Retina (tissue), 1 donor: ENCODE data around the gene NCKAP5.

Source experiments
- DNase-seq: peaks from one replicate; pipeline ENCODE4 v3.0.0-alpha.2; 2016

Gene NCKAP5

DNA sequence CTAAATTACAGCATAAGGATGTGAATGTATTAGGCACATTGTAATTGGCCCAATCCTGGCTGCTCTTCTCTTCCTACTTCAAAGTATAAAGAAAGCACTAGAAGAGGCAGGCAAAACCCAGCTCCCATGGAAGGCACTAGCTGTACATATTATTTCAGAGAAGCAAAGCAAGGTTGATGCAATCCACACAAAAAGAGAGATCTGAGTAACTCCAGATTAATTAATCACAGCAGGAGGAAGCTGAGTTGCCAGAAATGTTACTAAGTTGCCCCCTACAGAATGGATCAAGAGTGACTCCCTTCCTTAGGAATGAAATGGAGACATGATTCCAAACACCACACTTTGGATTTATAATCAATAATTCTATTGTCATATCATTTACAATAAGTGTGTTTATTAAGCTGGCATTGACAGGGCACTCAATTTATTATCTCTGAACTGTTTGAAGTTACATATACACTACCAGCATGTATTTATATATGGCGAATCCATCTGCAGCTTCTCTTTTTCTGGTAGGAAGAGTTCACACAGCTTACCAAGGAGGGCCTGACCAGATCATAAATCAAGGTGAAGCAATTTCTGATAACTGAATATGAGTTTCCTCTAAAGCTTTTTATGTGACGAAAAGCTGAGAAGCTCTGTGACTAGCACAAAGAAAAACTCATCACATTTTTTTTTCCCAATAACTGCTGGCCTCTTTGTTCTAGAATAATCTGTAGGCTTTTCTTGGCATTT is 505.2 kb downstream of the NCKAP5 start:
- no peak for DNase-seq

DNA sequence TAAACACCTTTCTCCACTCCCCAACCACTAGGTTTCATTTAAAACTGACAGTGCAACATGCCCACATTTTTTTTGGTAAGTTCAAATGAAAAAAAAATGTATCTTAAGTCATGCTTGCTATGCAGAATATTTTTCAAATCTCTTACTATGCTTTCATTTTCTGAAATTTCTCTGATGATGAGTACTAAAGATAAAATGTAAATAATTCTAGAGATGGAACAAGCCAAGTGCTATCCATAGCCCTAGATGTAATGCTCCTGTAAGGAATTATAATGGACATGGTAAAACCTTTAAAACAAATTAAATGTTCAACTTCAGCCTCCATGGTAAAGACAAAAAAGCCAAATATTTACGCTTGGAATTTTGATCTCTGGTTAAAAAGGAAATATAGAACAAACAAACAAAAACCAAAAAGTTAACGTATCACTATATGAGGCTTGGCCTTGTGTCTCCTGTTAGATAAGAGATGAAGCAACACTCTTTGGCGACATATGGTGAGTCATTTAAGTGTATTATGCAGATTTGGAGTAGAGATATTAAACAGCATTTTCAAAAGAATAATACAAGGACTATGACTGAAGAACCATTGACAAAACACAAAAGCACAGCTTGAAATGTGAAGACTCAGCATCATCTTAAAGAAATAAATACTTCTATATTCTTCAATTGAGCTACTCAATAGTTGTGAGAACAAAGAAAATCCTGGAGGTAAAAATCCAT is 506.2 kb downstream of the NCKAP5 start:
- DNase-seq, result no peak

DNA sequence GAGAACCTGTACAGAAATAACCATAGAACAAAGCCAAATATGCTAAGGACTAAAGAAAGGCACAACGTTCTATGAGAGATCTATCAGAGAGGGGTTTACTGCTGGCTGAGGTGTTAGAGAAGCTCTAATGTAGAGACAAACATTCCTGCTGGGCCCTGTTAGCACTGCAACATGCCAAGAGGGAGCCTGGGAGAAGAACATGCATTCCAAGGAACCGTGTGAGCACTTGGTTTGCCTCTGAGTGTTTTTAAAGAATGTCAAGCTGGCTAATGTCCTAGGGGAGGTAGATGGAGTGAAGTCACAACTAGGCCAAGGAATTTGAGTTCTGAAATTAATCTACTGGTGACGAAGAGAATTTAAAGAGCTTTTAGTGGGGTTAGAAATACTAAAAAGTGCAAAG is 514.0 kb downstream of the NCKAP5 start:
- DNase-seq, result no peak

GRCh38 chr2:133053541-133053940 is 514.7 kb downstream of the NCKAP5 start:
- DNase-seq, result no peak

GRCh38 chr2:133045787-133046186 is 522.5 kb downstream of the NCKAP5 start:
- DNase-seq, result no peak

DNA sequence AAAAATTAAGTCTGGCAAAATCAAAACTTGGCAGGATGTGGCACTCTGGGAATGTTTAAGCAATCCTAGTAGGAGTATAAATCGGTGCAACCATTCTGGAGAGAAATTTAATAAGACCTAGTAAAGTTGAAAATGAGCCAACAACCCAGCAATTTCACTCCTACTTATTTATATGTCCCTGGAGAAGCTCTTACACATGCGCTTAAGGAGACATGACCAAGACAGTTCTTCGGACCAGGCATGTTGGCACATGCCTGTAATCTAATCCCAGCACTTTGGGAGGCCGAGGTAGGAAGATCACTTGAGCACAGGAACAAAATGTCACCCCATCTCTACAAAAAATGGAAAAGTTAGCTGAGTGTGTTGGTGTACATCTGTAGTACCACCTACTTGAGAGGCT is 523.7 kb downstream of the NCKAP5 start:
- DNase-seq, result no peak

GRCh38 chr2:133040170-133040569 is 528.1 kb downstream of the NCKAP5 start:
- no peak for DNase-seq

DNA sequence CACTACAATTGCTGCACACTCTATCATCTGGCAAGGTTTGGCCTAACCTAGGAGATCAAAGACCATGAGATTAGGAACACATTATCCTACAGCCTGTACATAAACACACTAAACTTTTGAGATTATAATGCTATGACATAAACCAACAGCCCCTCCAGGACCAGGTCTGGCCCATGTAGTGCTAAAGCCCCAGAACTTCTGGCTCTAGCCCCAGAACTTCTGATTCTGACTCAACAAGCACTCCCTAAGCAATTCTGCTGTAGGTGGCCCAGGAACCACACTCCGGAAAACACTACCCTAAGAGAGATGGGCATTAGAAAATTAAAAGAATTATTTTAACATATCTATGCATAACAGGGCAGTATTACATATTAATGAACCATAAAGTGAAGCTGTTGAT is 528.7 kb downstream of the NCKAP5 start:
- no peak for DNase-seq

GRCh38 chr2:133026536-133027177 is 541.6 kb downstream of the NCKAP5 start:
- DNase-seq, result no peak

DNA sequence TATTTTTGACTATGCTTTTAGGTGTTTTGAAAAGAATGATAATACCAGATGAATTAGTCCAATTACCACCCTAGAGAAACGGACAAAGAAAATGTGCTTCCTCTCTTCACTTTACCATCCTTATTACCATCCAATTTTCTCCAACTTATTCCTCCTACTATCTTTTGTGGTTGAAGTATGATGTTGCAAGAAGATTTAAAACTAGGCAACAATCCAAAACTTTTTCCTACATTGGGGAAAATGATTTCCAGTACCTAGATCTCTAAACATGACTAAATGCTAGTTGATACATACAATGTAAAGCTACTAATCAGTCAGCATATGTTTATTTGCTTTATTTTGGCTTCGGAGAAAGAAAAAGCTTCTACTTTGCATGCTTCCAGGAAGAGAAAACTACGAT is 543.3 kb downstream of the NCKAP5 start:
- DNase-seq, result no peak

GRCh38 chr2:133012847-133013734 is 555.2 kb downstream of the NCKAP5 start:
- DNase-seq, result no peak

DNA sequence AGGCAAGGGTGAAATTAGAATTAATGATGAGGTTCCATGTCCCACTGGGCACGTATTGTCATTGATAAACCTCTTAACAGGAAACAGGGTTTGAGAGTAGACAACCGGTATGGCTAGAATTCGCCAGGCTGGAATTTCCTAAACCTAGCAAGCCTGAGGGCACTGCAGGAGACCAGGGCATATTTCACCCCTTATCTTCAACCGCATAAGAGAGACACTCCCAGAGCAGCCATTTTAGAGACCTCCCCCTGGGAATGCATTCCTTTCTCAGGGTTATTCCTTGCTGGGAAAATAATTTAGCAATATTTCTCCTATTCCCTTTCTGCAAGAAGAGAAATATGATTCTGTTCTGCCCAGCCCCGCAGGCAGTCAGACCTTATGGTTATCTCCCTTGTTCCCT is 563.6 kb downstream of the NCKAP5 start:
- no peak for DNase-seq

- DNase-seq, result no peak
These were observed 568.8 kb downstream of the NCKAP5 start for GRCh38 chr2:132999421-132999820.

GRCh38 chr2:132998221-132998620 is 570.0 kb downstream of the NCKAP5 start:
- no peak for DNase-seq

- DNase-seq, result no peak
These were observed 576.7 kb downstream of the NCKAP5 start for GRCh38 chr2:132991471-132992045.

- no peak for DNase-seq
These were observed 583.5 kb downstream of the NCKAP5 start for GRCh38 chr2:132984731-132985130.

GRCh38 chr2:132980304-132980703 is 588.0 kb downstream of the NCKAP5 start:
- DNase-seq, result no peak

DNA sequence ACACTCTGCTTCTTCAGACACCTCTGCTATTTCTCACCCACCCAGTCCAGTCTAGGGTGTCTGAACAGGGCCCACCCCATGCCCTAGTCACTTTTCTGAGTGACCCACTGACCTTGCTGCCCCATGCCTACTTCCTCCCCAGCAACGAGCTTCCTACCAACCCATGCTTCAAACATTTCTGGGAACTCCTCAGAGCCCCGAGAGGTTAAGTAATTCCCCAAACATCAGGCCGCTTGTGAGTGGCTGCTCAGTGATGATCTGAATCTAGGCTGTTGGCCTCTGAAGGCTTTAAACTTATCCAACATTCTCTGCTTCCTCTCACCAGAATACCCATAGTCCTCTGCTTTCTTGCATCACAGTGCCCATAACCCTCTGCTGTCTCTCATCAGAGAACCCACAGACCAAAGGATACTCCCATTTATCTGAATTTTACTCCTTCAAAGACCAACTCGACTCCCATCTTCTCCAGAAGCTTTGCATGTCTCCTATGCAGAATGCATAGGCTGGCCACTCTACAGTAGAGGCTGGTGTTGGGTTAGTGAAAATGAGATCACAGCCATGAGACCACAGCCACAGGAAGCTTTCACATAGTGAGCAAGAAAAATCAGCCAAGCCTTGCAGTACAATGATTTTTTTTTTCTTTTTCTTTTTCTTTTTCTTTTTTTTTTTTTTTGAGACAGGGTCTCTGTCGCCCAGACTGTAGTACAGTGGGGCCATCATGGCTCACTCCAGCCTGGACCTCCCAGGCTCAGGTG is 588.7 kb downstream of the NCKAP5 start:
- DNase-seq, result no peak

DNA sequence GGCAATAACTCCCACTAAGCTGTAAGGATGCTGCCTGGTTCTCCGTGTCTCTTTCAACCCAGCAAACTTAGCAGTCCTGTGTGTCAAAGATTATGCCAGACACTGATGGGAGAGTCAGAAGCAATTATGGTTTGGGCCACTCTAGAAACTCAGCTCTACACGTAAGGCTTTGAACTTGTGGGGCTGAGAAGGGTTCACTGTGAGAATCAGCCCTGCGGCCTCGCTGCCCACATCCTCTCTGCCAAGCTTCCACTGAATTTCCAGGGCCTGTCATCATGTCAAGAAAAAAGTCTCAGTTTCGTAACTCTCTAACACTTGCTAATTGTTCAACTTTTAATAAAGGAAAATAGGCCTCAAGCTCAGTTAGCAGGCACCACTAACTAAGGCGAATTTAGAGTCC is 589.4 kb downstream of the NCKAP5 start:
- no peak for DNase-seq

DNA sequence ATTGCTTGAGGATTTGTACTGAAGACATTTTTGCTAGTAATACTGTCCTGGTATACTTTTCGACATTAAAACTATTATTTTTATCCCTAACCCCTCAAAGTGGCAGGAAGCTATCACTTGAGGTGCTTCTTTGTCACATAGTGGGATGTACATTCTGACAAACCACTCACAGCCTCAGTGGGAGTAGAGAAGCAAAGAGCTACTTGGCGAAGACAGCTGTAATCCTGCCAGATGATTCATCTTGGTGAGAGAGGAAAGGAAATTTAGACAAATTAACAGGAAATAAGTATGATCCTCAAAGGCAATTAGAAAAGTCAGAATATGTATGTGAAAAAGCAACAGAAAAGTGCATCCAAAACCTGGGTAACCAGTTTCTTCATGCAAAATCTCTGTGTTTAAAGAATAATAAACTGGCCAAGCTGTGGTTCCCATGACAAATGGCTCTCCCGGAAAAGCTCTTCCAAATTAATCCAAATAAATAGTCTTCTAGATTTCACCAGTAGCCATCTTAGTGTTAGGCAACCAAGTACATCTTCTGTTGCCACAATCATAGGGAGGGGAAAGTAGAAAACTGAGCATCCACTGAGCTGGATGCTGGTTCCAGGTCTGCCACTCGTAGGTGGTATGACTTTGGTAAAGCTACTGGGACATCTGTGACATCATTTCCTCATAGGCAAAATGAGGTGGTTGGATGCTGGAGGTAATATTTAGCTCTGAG is 590.3 kb downstream of the NCKAP5 start:
- DNase-seq, result no peak
